ENCODE results near the gene SSPN. TPM values are rescaled to one million over a fixed set of nuclear protein-coding genes. Genes with fewer than 3 reads are reported as not detected.

The SSPN gene
- total RNA-seq, 1 experiment from 2014 or later, result 1.8 TPM

GRCh38 chr12:26290565-26290964, 95.2 kb downstream of the SSPN start:
- CTCF ChIA-PET, result no interaction called here
- Mint-ChIP-seq H3K36me3 (no peaks in the 10 kb centered on the region), H3K27ac (no peak overlapping the region), H3K4me1 (no peaks in the 10 kb centered on the region), H3K9me3 (no peaks in the 10 kb centered on the region), H3K27me3 (ENCODE audit: low read depth) (no peaks in the 10 kb centered on the region; the same call in 1 of the 2 replicates), H3K4me3 (no peak overlapping the region)
- DNase-seq (ENCODE audit: low spot score) (no peak), ATAC-seq (no peak)
- no peak for TF ChIP-seq NFE2L1 (CRISPR knock-in tag; IDR thresholded peaks at IDR 0.05)
- POLR2A ChIA-PET, result no interaction called here

- H3K36me3 Mint-ChIP-seq, result no peaks in the 10 kb centered on the region
- no peak overlapping the region for H3K4me3 Mint-ChIP-seq
- no peaks in the 10 kb centered on the region for H3K4me1 Mint-ChIP-seq
- H3K9me3 Mint-ChIP-seq, result no peaks in the 10 kb centered on the region
- no peak overlapping the region for H3K27ac Mint-ChIP-seq
- DNase-seq (ENCODE audit: low spot score), result no peak
- TF ChIP-seq, protein P1, sequence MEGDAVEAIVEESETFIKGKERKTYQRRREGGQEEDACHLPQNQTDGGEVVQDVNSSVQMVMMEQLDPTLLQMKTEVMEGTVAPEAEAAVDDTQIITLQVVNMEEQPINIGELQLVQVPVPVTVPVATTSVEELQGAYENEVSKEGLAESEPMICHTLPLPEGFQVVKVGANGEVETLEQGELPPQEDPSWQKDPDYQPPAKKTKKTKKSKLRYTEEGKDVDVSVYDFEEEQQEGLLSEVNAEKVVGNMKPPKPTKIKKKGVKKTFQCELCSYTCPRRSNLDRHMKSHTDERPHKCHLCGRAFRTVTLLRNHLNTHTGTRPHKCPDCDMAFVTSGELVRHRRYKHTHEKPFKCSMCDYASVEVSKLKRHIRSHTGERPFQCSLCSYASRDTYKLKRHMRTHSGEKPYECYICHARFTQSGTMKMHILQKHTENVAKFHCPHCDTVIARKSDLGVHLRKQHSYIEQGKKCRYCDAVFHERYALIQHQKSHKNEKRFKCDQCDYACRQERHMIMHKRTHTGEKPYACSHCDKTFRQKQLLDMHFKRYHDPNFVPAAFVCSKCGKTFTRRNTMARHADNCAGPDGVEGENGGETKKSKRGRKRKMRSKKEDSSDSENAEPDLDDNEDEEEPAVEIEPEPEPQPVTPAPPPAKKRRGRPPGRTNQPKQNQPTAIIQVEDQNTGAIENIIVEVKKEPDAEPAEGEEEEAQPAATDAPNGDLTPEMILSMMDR (IDR thresholded peaks at IDR 0.05), result no peak
- no peak for TF ChIP-seq NR2C2 (CRISPR knock-in tag; IDR thresholded peaks at IDR 0.05)
- no peak for TF ChIP-seq RORB (CRISPR knock-in tag; IDR thresholded peaks at IDR 0.05)
- no peak for TF ChIP-seq KAT7 (CRISPR knock-in tag; IDR thresholded peaks at IDR 0.05; ENCODE audit: borderline replicate concordance)
- no peak for TF ChIP-seq GTF2I (CRISPR knock-in tag; conservative IDR thresholded peaks at IDR 0.05)
- TF ChIP-seq NR3C1 (CRISPR knock-in tag; conservative IDR thresholded peaks at IDR 0.05; ENCODE audit: low read depth), result no peak
- no peak for TF ChIP-seq TCF7 (CRISPR knock-in tag; IDR thresholded peaks at IDR 0.05; ENCODE audit: low read depth)
- TF ChIP-seq, protein P2, sequence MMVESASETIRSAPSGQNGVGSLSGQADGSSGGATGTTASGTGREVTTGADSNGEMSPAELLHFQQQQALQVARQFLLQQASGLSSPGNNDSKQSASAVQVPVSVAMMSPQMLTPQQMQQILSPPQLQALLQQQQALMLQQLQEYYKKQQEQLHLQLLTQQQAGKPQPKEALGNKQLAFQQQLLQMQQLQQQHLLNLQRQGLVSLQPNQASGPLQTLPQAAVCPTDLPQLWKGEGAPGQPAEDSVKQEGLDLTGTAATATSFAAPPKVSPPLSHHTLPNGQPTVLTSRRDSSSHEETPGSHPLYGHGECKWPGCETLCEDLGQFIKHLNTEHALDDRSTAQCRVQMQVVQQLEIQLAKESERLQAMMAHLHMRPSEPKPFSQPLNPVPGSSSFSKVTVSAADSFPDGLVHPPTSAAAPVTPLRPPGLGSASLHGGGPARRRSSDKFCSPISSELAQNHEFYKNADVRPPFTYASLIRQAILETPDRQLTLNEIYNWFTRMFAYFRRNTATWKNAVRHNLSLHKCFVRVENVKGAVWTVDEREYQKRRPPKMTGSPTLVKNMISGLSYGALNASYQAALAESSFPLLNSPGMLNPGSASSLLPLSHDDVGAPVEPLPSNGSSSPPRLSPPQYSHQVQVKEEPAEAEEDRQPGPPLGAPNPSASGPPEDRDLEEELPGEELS (CRISPR knock-in tag; IDR thresholded peaks at IDR 0.05), result no peak
- TF ChIP-seq, protein P3, sequence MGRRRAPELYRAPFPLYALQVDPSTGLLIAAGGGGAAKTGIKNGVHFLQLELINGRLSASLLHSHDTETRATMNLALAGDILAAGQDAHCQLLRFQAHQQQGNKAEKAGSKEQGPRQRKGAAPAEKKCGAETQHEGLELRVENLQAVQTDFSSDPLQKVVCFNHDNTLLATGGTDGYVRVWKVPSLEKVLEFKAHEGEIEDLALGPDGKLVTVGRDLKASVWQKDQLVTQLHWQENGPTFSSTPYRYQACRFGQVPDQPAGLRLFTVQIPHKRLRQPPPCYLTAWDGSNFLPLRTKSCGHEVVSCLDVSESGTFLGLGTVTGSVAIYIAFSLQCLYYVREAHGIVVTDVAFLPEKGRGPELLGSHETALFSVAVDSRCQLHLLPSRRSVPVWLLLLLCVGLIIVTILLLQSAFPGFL (CRISPR knock-in tag; IDR thresholded peaks at IDR 0.05; ENCODE audit: borderline replicate concordance), result no peak
- no peak for TF ChIP-seq ZNF281 (CRISPR knock-in tag; IDR thresholded peaks at IDR 0.05)
- no peak for TF ChIP-seq ELF4 (CRISPR knock-in tag; IDR thresholded peaks at IDR 0.05; ENCODE audit: low read depth)
- POLR2A ChIA-PET, result no interaction called here
- ATAC-seq, result no peak
- CTCF ChIA-PET, result no interaction called here
- no peaks in the 10 kb centered on the region; the same call in 1 of the 2 replicates for H3K27me3 Mint-ChIP-seq (ENCODE audit: low read depth)
These were observed 97.2 kb downstream of the SSPN start for GRCh38 chr12:26292596-26292995.

DNA sequence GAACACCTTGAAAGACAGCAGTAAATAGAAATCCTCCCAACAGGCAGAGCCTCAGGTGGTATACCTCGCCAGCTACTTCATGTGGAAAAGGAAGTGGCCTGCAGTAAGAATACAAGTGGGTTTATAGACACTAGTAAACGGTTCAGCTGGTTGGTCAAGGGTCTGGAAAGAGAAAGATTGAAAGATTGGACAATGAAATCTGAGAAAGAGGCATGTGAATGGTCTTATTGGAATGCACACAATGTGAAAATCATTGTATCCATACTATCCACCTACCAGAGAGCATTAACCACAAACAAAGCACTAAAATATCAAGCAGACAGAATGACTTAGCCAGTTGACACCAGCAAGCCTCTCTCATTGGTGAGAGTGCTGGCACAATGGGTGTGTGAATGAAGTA, 98.2 kb downstream of the SSPN start:
- Mint-ChIP-seq H3K27ac (no peak overlapping the region), H3K4me1 (no peaks in the 10 kb centered on the region), H3K9me3 (no peaks in the 10 kb centered on the region), H3K36me3 (no peaks in the 10 kb centered on the region), H3K27me3 (ENCODE audit: low read depth) (no peaks in the 10 kb centered on the region; the same call in 1 of the 2 replicates), H3K4me3 (no peak overlapping the region)
- POLR2A ChIA-PET, result no interaction called here
- CTCF ChIA-PET, result no interaction called here
- ATAC-seq (no peak), DNase-seq (ENCODE audit: low spot score) (no peak)
- TF ChIP-seq RORB (CRISPR knock-in tag; IDR thresholded peaks at IDR 0.05) (no peak), ELF4 (CRISPR knock-in tag; IDR thresholded peaks at IDR 0.05; ENCODE audit: low read depth) (no peak), TCF7 (CRISPR knock-in tag; IDR thresholded peaks at IDR 0.05; ENCODE audit: low read depth) (no peak)
- TF ChIP-seq, protein P4, sequence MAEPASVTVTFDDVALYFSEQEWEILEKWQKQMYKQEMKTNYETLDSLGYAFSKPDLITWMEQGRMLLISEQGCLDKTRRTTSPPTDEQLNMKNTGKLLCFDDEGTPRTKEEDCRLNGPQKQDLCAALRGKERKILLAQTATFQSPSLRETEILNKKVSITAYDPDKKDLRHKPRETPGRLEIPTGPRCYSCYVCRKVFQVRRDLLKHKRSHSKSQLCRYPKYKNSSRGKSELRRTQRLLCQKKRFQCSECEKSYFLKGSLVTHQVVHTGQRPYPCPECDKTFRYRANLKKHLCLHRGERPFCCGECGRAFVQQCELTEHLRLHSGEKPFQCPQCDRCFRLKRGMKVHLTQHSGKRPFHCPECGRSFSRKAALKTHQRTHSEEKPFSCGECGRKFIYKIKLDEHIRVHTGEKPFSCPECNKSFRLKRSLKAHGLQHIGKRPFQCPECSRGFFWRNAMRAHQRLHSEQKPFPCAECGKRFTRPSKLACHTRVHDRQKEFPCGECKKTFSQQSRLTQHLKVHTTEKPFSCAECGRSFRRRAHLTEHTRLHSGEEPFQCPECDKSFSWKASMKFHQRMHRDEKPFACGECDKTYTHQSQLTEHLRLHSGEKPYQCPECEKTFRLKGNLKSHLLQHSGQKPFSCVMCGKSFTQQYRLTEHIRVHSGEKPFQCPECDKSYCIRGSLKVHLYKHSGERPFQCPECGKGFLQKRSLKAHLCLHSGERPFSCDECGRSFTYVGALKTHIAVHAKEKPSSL (CRISPR knock-in tag; conservative IDR thresholded peaks at IDR 0.05), result no peak
